HUDEP-2 (cell line): ENCODE results near the gene RIMBP2.

Source experiments
- DNase-seq, 76 experiments: peaks; one replicate each; lab custom pipeline; 2025; ENCODE audit not compliant: unreplicated experiment in 76 of 76; lab: John Stamatoyannopoulos, UW

RIMBP2 gene

DNA sequence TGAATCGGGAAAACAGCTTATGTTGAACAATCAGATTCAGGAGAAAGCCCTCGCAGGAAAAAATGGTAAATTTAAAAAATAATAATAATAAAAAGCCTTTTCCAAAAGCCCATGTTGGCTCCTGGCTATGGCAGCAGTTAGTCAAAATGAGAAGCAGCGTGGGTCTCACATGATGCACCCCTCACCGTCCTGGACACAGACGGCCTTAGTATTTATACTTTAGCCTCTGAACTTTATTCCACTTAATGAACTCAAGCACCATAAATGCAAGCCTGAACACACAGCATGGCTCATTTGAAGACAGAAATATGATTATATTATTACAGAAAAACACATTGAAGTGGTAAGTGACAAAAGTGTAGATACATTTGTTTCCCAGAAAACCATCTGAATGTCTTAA is 160.9 kb downstream of the RIMBP2 start:
- DNase-seq, result no peak

DNA sequence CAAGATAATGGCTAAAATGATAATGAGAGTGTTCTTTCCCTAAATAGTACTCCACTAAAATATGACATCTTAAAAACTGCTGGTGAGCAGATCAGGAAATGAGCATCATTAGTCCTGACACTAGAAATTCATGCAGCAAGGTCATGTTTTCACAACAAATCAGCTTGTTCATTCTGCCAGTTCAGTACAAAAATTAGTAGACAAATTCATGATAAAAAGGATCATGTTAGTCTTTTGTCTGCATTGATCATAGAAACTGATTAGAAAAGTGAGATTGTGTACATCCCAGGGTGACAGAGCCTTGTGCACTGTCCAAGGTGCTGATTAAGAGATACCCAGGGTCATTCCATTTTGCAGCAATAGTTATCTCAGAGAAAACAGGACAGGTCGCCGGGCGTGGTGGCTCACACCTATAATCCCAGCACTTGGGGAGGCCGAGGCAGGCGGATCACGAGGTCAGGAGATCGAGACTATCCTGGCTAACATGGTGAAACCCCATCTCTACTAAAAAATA is 163.6 kb downstream of the RIMBP2 start:
- peak in 1 of 76 experiments; percentile 5 for DNase-seq

DNA sequence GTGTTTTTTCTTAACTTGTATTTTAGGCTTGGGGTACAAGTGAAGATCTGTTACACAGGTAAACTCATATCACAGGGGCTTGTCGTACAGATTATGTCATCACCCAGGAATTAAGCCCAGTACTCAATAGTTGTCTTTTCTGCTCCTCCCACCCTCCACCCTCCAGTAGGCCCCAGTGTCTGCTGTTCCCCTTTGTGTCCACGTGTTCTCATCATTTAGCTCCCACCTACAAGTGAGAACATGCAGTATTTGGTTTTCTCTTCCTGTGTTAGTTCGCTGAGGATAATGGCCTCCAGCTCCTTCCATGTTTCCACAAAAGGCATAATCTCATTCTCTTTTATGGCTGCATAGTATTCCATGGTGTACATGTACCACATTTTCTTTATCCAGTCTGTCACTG is 166.7 kb downstream of the RIMBP2 start:
- no peak for DNase-seq

DNA sequence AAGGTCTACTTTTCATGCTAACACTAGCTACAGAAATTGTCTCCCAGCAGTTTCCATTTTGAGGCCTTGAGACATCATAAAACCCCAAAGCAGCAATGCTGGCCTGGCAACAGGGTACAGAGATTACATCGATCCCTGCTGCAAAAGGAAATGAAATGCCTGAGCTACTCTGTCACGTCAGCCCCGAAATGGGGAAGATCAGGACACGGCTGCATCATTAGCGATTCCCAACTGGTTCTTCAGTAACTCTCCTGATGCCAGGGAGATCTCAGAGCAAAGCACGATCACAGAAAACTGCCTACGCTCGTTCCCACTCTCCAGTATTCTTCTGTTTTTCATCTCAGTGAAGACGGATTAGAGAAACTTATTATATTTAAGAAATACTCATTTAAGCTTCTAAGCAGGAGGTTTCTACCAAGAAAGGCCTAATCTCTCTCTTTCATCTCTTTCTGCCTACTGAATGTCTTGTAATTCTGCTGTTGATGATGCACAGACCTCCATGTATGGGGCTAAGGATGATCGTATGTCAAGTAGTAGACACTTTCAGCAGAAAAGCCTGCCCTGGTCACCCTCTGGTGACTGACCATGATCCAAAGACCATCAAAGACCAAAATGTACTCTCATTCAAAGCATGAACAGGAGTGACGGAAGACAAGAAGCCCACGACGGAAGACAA is 168.5 kb downstream of the RIMBP2 start:
- no peak for DNase-seq

DNA sequence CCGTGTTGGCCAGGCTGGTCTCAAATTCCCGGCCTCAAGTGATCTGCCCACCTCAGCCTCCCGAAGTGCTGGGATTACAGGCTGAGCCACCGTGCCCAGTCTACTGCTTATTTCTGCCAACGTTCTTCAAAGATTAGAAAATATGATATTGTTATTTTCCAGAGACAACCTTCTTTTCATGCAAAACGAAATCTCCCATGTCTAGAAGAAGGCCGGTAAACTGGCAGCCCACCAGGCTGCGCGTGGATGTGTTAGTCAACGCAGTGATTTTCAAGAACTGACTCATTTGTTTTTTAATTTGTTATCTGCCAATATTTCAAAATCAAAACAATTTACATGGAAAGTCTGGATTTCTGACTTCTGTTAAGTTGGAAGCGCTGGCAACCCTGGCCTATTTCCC is 169.6 kb downstream of the RIMBP2 start:
- no peak for DNase-seq

DNA sequence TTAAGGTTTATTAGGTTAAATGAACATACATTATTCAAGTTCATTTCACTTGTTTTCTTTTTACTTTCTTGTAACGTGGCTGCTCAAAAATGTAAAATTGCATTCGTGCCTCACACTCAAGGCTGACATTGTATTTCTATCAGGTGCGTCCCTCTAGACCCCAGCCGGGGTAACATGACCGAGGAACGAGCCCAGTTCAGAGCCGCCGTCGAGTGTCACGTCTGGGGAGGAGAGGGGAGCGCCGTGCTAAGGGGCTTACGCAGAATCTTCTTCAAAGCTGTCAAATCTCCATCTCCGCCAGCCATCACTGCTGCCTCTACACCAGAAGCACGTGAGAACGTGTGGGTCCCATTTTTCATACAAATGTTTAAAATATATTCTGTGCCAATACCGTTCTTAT is 170.6 kb downstream of the RIMBP2 start:
- no peak for DNase-seq

DNA sequence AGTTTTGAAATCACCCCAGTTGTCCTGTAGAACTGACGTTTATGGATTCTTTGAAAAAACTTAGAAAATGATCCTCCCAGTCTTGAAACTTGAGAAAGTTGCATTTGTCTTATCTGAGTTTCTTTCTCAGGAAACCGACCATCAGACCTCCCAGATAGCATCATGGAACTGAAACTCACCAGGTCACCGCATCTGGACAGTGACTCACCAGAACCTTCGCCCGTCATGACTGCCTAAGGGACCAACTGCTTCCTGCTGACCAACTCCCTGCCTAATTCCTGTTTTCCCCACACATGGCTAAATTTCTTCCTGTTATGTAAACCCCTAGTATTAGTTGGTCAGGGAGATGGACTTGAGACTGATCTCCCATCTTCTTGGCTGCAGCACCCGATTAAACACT is 175.7 kb downstream of the RIMBP2 start:
- DNase-seq, result no peak

DNA sequence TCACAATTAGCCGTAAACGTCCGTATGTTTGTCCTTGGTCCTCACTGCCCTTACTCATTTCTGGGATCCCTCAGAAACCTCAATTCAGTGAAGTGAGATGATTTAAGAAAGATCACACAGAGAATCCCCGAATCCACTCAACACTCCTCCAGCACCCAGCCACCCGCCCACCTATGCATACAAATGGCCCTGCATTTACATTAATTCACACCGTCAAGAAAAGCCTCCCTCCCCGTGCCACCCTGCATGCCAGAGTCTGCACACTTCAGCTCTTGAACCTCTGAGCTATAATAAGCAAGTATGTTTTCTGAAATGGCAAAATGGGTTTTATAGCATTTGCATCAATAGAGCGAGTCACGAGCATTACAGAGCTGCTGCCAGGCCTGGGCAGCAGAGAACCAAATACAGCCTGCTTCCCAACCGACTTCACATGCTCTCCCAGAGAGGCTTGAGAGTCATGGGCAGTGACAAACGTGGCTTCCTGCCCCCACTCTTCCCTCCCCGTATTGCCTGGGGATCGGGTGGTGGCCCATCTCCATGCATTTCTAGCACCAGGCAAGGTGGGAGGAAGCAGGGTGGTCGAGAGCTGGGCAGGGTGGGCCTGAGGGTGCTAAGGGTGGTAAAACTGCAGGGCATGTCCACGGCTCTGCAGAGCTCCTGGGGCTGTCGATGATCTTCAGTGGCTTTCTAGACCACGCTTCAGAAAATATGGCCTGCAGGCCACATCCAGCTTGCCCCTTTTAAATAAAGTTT is 177.6 kb downstream of the RIMBP2 start:
- DNase-seq, result no peak

DNA sequence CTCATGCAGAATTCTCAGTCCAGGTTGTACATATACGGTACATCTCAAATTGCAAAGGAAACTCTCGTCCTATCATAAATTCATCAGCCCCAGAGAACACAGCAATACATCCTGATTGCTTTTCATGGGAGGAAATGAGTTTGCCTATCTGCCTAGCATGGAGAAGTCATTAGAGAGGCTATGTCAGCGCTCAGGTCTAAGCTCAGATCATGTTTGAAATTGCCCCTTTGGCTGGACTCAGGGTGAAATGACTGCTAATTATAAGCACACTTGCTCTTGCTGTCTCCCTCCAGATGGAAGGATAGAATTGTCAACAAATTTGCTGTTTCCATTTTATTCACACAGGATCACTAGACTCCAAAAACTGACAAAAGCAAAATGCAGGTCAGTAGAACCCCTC is 178.4 kb downstream of the RIMBP2 start:
- DNase-seq, result no peak

DNA sequence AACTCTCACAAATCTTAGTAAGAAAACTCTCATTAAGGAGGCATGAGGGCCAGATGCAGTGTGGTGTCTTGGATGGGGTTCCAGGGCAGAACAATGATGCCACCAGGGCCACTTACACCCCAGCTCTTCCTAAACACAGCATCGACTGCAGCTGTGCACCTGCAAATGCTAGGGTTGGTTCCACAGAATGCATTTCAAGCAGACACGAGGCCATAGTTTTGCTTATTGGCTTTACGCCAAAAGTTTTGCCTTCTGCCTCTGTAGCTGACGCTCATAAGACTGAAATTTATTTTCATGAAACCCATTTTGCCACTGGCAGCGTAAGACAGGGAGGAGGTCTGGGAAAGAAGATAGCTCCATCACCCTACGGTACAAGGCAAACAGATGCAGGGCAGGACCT is 179.0 kb downstream of the RIMBP2 start:
- DNase-seq, result no peak

DNA sequence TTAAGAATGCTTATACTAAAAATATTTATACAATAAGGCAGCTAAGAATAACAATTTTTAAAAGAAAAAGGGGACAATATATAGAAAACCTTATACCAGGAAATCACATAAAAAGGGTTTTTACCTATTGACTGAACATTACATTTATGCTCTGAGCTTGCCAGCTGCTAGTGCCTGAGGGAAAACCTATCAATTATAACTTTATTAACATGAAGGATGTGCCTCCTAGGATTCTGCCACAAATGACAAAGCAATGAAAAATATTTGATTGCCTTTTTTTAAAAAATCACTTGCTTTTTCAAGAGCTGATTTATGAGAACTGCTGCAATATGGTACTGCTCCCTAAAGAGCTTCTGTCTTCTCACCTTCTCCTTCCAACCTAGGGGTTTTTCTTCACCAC is 185.7 kb downstream of the RIMBP2 start:
- DNase-seq, result no peak

DNA sequence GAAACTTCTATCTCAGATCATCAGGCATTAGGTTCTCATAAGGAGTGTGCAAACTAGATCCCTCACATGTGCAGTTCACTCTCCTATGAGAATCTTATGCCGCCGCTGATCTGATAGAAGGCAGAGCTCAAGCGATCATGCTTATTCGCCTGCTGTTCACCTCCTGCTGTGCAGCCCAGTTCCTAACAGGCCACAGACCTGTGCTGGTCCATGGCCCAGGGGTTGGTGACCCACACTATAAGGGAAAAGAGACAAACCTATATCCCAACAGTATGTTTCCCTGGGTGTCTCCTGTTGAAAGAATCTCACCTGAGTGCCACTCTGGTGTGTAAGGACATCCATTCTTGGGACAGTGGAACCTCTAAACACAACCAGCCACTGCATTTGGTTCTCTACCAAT is 186.3 kb downstream of the RIMBP2 start:
- no peak for DNase-seq

DNA sequence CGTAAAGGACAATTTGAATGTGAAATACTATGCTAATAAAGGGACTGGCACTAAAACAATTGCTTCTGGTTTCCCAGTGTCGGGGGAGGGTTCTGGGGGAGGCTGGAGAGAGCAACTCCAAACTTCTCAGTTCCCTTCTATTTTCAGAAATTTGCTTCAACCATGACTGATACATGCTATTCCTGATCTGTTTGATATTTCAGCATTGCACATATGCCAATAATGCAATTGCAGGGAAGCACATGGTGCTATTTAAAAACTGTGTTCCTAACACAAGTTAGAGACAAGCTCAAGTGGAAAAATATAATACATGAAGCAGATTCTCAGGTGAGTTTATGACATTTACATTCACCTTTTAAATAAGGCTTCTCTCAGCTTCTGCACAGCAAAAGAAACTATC is 188.9 kb downstream of the RIMBP2 start:
- DNase-seq, result no peak

DNA sequence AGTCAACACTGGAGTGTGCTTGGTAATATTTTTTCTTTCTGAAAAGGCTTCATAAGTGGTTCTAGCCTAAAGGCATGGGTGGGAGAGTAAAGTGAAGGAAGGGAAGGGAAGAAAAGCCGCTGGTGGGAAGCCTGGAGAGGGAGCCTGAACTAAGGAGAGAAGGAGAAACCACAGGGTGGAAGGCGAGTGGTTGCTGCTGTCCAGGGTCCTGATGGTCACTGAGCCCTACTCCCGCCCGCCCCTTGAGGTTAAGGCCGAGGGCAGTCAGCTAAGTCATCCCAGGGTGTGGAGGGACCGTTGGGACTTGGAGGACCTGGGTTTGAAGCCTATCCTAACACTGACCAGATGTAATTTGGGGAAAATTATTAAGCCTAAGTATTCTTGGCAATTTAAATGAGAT is 189.3 kb downstream of the RIMBP2 start:
- DNase-seq, result peak in 29 of 76 experiments; percentile 1 to 51 (median 11)

DNA sequence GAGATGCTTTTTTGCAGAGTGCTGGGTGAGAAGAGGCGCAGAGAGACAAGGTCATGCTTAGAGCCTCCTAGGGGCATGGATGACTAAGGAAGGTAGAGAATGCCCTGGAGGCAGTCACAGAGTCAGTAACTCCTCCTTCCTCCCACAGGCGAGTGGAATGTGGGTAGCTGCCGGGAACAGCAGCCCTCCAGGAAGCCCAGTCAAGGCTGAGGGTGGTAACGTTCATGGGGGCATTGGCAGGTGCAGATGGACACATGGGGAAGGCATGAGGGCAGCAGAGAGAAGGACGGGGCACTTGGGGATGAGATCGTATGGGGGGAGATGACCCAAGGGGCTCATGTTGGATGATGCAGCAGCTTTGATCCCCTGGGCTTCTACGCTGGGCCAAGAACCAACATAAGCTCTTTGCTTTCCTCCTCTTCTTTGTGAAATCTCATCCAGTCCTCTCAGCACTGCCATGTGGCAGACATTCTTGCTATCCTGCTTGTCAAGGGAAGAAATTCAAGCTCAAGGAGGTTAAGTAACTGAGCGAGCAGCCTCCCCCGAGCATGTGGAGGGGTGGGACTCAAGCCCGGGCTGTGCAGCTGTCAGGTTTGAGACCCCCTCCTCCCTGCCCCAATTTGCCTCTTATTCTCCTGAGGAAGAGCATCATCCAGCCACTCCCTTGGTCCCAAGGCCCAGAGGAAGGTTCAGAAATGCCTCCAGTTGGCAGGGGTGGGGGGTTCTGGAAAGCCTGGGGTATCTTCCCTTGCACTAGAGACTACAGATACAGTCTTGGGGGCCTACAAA is 190.5 kb downstream of the RIMBP2 start:
- no peak for DNase-seq

DNA sequence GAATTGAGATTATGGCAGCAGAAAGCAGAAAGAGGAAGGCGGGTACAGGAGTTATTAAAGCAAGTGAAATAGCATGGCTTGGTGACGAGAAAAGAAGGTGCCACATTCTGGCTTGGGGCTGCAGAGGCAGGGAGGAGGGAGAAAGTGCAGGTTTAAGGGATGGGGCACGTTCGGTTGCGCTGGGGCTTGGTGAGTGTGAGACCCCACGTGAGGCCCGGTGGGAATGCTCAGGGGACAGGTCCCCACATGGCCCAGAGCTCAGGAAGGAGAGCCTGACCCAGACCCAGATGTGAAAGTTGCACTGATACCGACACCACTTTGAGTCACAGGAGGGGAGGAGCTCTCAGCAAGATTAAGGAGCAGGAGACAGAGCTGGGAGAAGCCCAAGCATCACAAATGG is 191.3 kb downstream of the RIMBP2 start:
- no peak for DNase-seq

DNA sequence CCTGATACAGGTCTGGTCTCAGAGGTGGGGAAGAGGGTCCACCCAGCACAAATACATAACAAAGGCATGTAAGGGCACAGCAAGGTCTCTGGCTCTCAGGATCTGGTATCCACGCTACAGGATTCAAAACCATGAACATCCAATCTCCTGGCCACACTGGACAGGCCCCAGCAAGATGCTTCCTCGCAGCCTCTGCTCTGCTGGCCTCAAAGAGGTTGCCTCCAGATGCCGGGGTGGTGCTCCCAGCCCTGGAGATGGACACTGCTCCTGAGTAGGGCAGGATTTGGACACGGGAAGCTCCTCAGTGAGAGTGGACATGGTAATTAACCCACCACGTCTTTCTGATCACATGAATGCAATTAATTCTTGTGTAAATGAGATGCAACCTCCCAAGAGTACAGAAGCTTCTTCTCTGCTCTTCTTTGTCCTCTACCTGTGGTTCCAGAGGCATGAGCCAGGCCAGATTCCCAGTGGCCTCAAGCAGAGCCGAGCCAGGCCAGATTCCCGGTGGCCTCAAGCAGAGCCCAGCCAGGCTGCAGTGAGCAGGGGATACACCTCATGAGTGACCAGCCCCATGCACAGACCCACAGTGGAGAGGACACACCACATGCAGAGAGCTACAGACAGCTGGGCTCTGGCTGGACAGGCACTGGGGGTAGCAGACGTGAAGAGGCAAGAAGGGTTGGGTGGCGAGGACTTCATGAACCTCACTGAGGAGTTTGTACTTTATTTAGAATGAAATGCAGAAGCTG is 192.1 kb downstream of the RIMBP2 start:
- no peak for DNase-seq

DNA sequence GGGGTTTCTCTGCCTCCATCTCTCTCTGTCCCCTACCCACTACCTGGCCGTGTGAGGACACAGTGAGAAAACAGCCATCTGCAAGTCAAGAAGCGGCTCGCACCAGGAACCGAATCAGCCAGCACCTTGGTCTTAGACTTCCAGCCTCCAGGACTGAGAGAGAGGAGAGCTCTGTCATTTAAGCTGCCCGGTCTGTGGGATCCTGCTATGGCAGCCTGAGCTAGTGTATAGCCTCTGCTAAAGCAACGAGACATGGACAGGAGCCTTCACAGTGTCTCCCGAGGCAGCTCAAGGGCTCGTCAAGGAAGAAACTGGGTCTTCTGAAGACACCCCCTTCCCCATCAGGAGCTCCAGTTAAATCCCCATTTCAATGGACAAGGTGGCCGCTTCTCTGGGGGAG is 192.9 kb downstream of the RIMBP2 start:
- DNase-seq, result no peak

DNA sequence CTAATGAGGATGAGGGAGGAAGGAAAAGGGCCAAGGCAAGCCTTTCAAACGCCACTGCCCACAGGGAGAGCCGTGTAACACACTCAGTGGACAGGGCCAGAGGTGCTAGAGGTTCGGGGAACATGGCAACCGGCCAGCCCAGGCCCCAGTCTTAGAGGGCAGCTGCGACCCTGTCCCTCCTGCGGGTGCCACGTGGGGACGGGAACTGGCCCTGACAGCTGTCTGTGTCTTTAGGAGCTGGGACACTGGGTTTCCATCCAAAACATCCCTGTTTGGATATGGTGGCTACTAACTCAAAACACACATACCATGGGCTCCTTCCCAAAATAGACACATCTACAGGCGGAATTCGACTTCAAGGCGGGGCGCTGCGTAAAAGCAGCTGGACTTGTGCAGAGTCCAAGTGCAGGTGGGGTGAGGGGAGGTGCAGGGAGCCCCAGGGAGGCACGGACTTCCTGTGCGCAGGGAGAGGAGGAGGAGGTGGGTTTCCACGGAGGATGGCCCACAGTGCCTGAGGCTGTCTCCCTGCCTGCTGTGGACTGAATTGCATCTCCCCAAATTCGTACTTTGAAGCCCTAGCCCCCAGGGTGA is 193.8 kb downstream of the RIMBP2 start:
- no peak for DNase-seq

DNA sequence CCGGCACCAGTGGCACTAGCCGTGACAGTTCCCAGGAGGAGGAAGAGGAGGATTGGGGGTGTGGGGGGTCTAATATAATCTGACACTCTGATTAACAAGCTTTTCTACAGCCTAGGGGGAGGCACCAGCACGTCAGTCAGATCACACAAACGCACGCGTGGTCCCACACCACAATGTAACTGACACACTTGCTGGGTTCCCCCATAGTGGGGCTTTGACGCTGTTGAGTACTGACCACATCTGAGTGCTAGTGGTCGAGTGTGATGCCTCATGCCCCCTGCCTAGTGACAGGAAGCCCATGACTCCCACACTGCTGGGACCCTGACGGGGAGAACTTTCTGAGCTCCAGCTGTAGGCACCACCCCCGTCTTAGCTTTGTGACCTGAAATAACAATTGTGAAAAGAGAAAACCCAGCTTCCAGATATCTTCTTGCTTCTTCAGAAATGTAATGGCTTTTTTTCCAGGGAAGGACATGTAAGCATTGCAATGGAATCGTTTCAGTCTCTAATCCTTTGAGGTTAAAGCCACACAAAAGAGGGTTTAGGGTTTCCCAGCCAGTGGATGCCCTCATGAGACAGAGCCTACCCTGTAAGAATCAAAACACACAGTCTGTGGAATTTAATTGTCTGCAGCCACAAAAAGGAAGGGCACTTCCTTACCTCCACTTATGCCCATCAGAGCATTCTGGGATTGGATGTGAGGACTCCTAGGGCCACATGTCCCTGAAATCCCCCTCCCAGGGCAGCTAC is 194.5 kb downstream of the RIMBP2 start:
- DNase-seq, result no peak
